Endodermal cell (in vitro differentiated cells): ENCODE results near the gene RXRA. TPM values are rescaled to one million over a fixed set of nuclear protein-coding genes. Genes with fewer than 3 reads are reported as not detected.
A peak's percentile ranks its signal among the peaks of the same experiment; 100 is the strongest.

Source experiments
- DNase-seq: peaks from one replicate; pipeline ENCODE4 v3.0.0-alpha.2; 2017
- H3K27ac ChIP-seq: 2 replicates; pipeline ENCODE4 v1.5.1; 2013; ENCODE audit warnings: mild to moderate bottlenecking, low read depth, low read length, moderate library complexity
- H3K27me3 ChIP-seq: 2 replicates; pipeline ENCODE4 v1.6.1; 2013; ENCODE audit warnings: mild to moderate bottlenecking, low read length, moderate library complexity; ENCODE audit not compliant: insufficient read depth, control insufficient read depth, poor library complexity, severe bottlenecking
- H3K36me3 ChIP-seq: 2 replicates; pipeline ENCODE4 v1.7.0; 2013; ENCODE audit warnings: mild to moderate bottlenecking, low read length, moderate library complexity; ENCODE audit not compliant: control insufficient read depth, insufficient read depth
- H3K4me1 ChIP-seq: one replicate; pipeline ENCODE4 v1.7.0; 2013; ENCODE audit warnings: low read length; ENCODE audit not compliant: control insufficient read depth, insufficient read depth
- H3K4me3 ChIP-seq: 2 replicates; pipeline ENCODE4 v1.5.1; 2013; ENCODE audit warnings: mild to moderate bottlenecking, low read length, moderate library complexity
- H3K9ac ChIP-seq: 2 replicates; pipeline ENCODE4 v1.6.1; 2013; ENCODE audit warnings: mild to moderate bottlenecking, low read length, moderate library complexity; ENCODE audit not compliant: poor library complexity, severe bottlenecking; ENCODE audit errors: extremely low read depth
- H3K9me3 ChIP-seq: 2 replicates; pipeline ENCODE4 v1.6.1; 2013; ENCODE audit warnings: mild to moderate bottlenecking, low read length, moderate library complexity; ENCODE audit not compliant: control insufficient read depth
- H3K27ac Mint-ChIP-seq: 2 replicates; pipeline ENCODE4 v1.8.0; 2020; ENCODE audit warnings: mixed read lengths
- H3K27me3 Mint-ChIP-seq: 2 replicates; pipeline ENCODE4 v1.8.0; 2021; ENCODE audit warnings: mild to moderate bottlenecking, mixed read lengths; ENCODE audit not compliant: insufficient read depth
- H3K36me3 Mint-ChIP-seq: 2 replicates; pipeline ENCODE4 v1.8.0; 2020; ENCODE audit warnings: low read depth, mixed read lengths
- H3K4me1 Mint-ChIP-seq: 2 replicates; pipeline ENCODE4 v1.8.0; 2020; ENCODE audit warnings: mixed read lengths
- H3K4me3 Mint-ChIP-seq: 2 replicates; pipeline ENCODE4 v1.8.0; 2020; ENCODE audit warnings: mild to moderate bottlenecking, moderate library complexity, mixed read lengths
- H3K9me3 Mint-ChIP-seq: 2 replicates; pipeline ENCODE4 v1.8.0; 2020; ENCODE audit warnings: mild to moderate bottlenecking, mixed read lengths
- WGBS, 2 experiments: methylation state at CpG; one replicate each; pipeline versions ENCODE4 v1.1.5 to v1.1.7; 2013; ENCODE audit warnings: missing lambda C conversion rate in 2 of 2, mixed read lengths in 1 of 2; ENCODE audit not compliant: insufficient coverage in 1 of 2, insufficient read length in 1 of 2; 5-methylcytosine and 5-hydroxymethylcytosine counted together
- total RNA-seq, 2 donors: library from RNA; stranded (reverse); fragmentation: NEBNext Ultra II Directional in 1 of 2; extraction: Animal tissue kit (Norgen Biotek cat#: 25700) in 1 of 2; gene quantifications; 2 replicates in 1 of 2; 3 replicates in 1 of 2; pipeline ENCODE4 v1.2.1, GENCODE V29; 2021
- TF ChIP-seq, protein P1 (sequence below): fragments of 200-600 bp; sonication (generic); conservative IDR thresholded peaks from 2 replicates; pipeline ENCODE4 v1.5.0; 2021; ENCODE audit warnings: antibody characterized with exemption, mild to moderate bottlenecking

The RXRA gene
- total RNA-seq, 2 donors from 2014 or later: 58.3 to 70.6 TPM

DNA sequence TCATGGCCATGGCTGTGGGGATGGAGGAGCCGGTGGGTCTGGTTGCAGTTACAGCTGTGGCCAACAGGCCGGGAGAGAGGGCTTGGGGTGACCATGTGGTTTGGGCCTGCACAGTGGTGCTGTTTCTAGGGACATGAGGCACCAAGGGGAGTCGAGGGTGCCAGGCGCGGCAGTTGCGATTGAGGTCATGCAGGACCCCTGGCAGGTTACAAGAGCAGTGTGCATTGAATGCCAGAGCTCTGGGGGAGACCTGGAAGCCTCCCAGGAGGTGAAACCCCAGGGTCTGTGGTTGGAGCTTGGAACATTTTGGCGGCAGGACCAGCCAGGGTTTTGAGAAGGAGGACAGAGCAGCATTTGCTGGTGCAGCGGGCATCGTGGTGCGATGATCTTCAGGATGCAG is 21.7 kb downstream of the RXRA start:
- Mint-ChIP-seq H3K4me1 (peaks cover 2% of the 10 kb centered on the region), H3K9me3 (no peaks in the 10 kb centered on the region), H3K4me3 (no peak overlapping the region), H3K27me3 (no peaks in the 10 kb centered on the region), H3K27ac (peak overlapping the region; percentile 73), H3K36me3 (no peaks in the 10 kb centered on the region)
- Histone ChIP-seq H3K4me1 (no peaks in the 10 kb centered on the region), H3K27me3 (no peaks in the 10 kb centered on the region), H3K9ac (no peak overlapping the region), H3K36me3 (no peaks in the 10 kb centered on the region), H3K9me3 (no peaks in the 10 kb centered on the region), H3K4me3 (no peak overlapping the region), H3K27ac (no peak overlapping the region)
- DNase-seq: no peak
- TF ChIP-seq, protein P1, sequence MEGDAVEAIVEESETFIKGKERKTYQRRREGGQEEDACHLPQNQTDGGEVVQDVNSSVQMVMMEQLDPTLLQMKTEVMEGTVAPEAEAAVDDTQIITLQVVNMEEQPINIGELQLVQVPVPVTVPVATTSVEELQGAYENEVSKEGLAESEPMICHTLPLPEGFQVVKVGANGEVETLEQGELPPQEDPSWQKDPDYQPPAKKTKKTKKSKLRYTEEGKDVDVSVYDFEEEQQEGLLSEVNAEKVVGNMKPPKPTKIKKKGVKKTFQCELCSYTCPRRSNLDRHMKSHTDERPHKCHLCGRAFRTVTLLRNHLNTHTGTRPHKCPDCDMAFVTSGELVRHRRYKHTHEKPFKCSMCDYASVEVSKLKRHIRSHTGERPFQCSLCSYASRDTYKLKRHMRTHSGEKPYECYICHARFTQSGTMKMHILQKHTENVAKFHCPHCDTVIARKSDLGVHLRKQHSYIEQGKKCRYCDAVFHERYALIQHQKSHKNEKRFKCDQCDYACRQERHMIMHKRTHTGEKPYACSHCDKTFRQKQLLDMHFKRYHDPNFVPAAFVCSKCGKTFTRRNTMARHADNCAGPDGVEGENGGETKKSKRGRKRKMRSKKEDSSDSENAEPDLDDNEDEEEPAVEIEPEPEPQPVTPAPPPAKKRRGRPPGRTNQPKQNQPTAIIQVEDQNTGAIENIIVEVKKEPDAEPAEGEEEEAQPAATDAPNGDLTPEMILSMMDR: peak; percentile 26
- WGBS, 2 experiments: 94 to 99% methylated on average over 9 to 10 of the region's 10 CpGs

DNA sequence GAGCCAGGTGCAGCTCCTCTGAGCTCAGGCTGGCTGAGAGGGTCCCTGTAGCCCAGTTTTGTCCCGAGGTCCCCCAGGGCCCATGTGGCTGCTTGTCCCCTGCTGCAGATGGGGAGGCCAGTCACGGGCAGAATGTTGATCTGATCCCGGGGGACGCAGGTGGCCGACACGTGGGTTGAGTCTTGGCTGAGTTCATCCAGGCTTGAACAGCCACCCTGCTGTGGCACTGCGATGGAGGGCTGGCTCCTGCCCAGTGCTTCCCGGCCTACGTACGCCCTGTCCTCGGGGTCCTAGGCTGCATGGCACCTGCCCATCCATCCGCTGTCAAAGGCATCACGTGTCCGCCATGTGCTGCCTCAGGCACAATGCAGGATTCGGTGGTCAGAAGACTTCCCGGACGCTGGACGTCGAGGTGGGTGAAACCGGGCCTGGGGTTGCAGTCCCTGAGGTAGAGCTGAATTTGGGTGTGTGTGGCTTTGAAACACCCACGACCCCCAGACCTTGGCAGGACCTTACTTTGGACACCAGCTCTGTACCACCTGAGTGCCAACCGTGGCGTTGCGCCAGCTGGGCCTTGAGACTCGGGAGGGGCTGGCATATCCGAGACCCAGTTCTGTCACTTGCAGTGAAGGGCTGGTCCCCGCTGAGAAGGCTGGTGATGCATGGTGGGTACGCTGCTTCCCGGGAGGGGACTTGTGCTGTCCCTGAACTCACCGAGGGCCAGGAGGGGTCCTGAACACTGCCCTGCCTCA is 22.3 kb downstream of the RXRA start:
- no peaks in the 10 kb centered on the region for H3K9me3 Mint-ChIP-seq
- no peak overlapping the region for H3K27ac Mint-ChIP-seq
- Histone ChIP-seq H3K9me3 (no peaks in the 10 kb centered on the region), H3K36me3 (no peaks in the 10 kb centered on the region), H3K27me3 (no peaks in the 10 kb centered on the region), H3K9ac (no peak overlapping the region), H3K4me3 (no peak overlapping the region), H3K4me1 (no peaks in the 10 kb centered on the region), H3K27ac (no peak overlapping the region)
- H3K4me3 Mint-ChIP-seq: no peak overlapping the region
- 96% methylated on average over 30 of the region's 30 CpGs for WGBS, 2 experiments
- TF ChIP-seq, protein P1: no peak
- H3K27me3 Mint-ChIP-seq: no peaks in the 10 kb centered on the region
- H3K36me3 Mint-ChIP-seq: no peaks in the 10 kb centered on the region
- H3K4me1 Mint-ChIP-seq: peaks cover 2% of the 10 kb centered on the region
- DNase-seq: no peak

DNA sequence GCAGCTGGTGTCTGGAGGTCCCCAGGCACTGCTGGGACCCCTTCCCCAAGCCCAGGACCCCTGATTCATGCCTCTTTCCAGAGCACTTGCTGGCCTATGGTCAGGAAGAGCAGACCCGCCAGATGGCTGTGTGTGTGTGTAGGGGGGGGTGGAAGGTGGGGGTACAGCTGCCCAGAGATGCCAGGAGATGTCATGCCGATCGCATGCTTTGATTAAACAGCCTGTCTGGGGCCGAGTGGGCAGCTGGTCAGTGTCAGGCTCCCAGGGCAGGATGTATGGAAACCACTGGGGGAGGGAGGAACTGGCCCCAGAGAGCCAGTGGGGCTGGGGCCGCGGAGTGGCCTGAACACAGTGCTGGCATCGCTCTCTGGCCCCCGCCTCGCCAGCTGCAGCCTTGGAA is 23.7 kb downstream of the RXRA start:
- peaks cover 2% of the 10 kb centered on the region for H3K4me1 ChIP-seq
- no peak overlapping the region for H3K9ac ChIP-seq
- no peaks in the 10 kb centered on the region for H3K27me3 Mint-ChIP-seq
- peaks cover 2% of the 10 kb centered on the region for H3K4me1 Mint-ChIP-seq
- H3K27me3 ChIP-seq: no peaks in the 10 kb centered on the region
- 90 to 92% methylated on average over 6 to 9 of the region's 9 CpGs for WGBS, 2 experiments
- no peak overlapping the region for H3K4me3 Mint-ChIP-seq
- H3K4me3 ChIP-seq: no peak overlapping the region
- no peaks in the 10 kb centered on the region for H3K9me3 ChIP-seq
- peak overlapping the region; percentile 53 for H3K27ac ChIP-seq
- no peaks in the 10 kb centered on the region for H3K9me3 Mint-ChIP-seq
- DNase-seq: no peak
- H3K36me3 ChIP-seq: no peaks in the 10 kb centered on the region
- H3K27ac Mint-ChIP-seq: no peak overlapping the region
- no peaks in the 10 kb centered on the region for H3K36me3 Mint-ChIP-seq
- TF ChIP-seq, protein P1: no peak
